ENCODE data around the gene PTOV1. TPM values are rescaled to one million over a fixed set of nuclear protein-coding genes. Genes with fewer than 3 reads are reported as not detected.
"Not testable (repeated sequence)": the region's sequence is repeated elsewhere in the genome, so short reads cannot be mapped to it uniquely, and the experiment has no call there.

PTOV1 gene
- polyA plus RNA-seq, 4 donors, result 218 to 399 (median 268) TPM

GRCh38 chr19:49817964-49818648 is 32.9 kb upstream of the PTOV1 start, which contains the start of gene MED25:
TSS of gene MED25 (plus strand) at chr19:49818289. CDS start at chr19:49818342, 53 bp downstream.
- peak; percentile 79 to 89 (median 82) for DNase-seq (ENCODE audit: low read depth in 4 of 4, low spot score in 3 of 4)

DNA sequence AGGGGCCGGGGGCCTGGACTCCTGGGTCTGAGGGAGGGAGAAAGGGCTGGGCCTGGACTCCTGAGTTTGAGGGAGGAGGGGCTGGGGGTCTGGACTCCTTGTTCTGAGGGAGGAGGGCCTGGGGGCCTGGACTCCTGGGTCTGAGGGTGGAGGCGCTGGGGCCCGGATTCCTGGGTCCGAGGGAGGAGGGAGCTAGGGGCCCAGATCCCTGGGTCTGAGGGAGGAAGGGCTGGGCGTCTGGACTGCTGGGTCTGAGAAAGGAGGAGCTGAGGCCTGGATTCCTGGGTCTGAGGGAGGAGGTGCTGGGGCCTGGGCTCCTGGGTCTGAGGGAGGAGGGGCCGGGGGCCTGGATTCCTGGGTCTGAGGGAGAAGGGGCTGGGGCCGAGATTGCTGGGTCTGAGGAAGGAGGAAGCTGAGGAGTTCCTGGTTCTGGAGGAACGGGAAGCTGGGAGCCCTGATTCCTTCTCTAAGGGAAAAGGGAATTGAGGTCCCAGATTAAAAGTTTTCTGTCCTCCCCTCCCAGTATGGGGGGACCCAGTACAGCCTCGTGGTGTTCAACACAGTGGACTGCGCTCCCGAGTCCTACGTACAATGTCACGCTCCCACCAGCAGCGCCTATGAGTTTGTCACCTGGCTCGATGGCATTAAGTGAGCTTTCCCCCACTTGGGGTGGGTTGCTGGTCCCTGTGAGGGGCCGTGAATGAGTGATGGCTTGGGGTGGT is 32.1 kb upstream of the PTOV1 start:
- DNase-seq (ENCODE audit: low read depth in 4 of 4, low spot score in 3 of 4), result no peak

GRCh38 chr19:49819452-49820115 is 31.4 kb upstream of the PTOV1 start:
- not testable (repeated sequence) for DNase-seq (ENCODE audit: low read depth in 4 of 4, low spot score in 3 of 4)

DNA sequence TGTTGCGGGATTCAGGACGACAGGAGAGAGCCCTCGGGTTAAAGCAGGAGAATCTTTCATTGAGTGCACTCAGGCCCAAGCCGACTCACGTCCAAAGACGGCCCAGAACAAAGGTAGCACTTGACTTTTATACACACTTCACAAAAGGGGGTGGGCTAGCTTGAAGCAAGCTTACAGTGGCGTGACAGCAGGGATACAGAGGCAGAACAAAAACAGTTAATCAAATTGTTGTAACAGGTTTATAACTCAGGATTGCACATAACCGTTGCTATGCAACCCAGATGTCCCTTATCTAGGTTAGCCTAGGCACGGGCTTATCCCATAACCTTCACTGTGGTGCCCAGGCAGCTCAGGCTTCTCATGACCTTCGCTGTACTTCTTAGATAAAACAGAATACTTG is 30.8 kb upstream of the PTOV1 start:
- DNase-seq (ENCODE audit: low read depth in 4 of 4, low spot score in 3 of 4), result no peak

DNA sequence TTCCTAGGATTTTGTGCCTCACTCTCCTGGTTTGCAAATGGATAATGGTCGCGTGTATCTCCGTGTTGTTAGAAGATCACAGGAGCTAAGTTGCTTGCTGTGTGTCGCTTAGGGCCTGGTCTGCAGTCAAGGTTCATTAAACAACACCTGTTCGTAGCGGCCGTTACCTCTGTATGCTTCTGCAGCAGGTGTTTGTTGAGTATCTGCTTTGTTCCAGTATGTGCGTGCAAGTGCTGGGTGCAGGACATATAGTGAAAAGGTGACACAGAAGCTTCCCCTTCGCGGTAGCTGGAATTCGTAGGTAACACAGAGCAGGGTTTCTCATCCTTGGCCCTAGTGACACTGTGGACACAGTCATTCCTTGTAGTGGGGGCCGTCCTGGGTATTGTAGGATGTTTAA is 27.5 kb upstream of the PTOV1 start:
- no peak for DNase-seq (ENCODE audit: low read depth in 4 of 4, low spot score in 3 of 4)

- no peak for DNase-seq (ENCODE audit: low read depth in 4 of 4, low spot score in 3 of 4)
Observed at GRCh38 chr19:49824662-49825061, 26.3 kb upstream of the PTOV1 start.

- DNase-seq (ENCODE audit: low read depth in 4 of 4, low spot score in 3 of 4), result no peak
Observed at GRCh38 chr19:49827034-49827433, 23.9 kb upstream of the PTOV1 start.

GRCh38 chr19:49829200-49829599 is 21.8 kb upstream of the PTOV1 start:
- no peak for DNase-seq (ENCODE audit: low read depth in 4 of 4, low spot score in 3 of 4)

GRCh38 chr19:49829721-49830120 is 21.2 kb upstream of the PTOV1 start:
- DNase-seq (ENCODE audit: low read depth in 4 of 4, low spot score in 3 of 4), result no peak

DNA sequence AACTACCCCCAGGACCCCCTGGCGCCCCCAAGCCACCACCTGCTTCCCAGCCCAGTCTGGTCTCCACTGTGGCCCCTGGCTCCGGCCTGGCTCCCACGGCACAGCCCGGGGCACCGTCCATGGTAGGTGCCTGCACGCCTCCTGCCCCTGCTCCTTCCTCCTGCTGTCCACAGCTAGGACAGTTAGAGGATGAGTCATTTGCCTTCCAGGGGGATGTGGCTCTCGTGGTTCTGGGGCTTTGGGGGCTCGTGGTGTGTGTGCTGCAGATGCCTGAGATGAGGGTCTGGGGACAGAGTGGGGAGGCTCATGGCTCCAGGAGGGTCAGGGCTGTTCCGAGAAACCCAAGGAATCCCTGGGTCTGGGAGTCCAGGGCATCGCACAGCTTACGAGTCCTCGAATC is 20.2 kb upstream of the PTOV1 start:
- no peak for DNase-seq (ENCODE audit: low read depth in 4 of 4, low spot score in 3 of 4)

DNA sequence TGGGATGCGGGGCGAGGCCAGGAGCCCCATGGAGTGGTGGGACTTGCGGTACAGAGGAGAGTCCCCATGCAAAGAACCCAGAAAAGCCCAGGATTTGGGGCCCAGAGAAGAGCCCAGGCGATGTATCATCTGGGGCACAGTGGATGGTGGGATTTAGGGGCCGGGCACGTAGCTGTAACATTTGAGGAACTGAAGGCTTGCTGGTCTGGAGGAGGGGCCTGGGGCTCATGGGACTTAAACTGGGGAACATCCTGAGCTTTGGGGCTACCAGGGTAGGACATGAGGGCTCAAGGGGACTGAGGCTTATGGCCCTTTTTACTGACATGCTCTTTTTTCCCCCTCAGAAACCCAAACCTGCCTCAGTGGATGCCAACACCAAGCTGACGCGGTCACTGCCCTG is 19.4 kb upstream of the PTOV1 start:
- DNase-seq (ENCODE audit: low read depth in 4 of 4, low spot score in 3 of 4), result no peak

DNA sequence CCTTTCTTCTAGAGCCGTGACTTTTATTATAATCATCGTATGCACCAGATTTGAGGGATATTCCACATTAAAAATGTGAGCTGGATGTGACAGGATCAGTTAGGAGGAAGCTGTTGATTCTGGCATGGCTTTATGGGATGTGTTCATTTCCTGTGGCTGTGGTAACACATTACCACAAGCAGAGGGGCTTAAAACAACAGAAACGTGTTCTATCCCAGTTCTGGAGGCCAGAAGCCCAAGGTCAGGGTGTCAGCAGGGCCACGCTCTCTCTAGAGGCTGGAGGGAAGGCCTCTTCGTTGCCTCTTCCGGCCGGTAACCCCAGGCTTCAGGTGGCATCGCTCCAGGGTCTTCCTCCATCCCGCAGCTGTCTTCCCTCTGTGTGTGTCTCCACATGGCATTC is 18.4 kb upstream of the PTOV1 start:
- DNase-seq (ENCODE audit: low read depth in 4 of 4, low spot score in 3 of 4), result no peak

DNA sequence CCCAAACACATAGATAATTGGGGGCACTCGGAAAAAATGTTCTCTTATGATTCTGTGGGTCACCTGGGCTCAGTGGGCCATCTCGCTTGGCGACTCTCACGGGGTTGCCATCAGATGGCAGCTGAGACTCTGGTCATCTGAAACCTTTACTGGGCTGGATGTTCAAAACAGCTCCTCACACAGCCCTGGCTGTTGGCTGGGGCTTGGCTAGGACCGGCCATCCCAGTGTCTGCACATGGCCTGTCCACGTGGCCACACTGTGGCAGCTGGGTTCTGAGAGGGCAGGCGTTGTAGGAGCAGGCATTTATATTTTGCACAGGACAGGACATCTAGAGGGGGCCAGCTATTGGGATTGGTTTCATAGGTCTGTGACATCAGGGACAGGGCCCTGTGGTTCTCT is 17.4 kb upstream of the PTOV1 start:
- DNase-seq (ENCODE audit: low read depth in 4 of 4, low spot score in 3 of 4), result no peak

DNA sequence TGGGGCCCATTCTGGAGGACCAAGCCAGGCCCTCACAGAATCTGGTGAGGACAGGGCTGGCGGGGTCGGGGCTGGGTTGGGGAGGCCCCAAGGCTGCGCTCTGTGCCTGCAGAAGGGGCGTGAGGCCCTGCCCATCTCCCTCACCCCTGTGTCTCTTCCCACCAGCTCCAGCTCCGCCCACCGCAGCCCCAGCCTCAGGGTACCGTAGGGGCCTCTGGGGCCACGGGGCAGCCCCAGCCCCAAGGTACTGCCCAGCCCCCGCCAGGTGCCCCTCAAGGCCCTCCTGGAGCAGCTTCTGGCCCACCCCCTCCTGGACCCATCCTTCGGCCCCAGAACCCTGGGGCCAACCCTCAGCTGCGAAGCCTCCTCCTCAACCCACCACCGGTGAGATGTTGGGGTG is 15.4 kb upstream of the PTOV1 start:
- DNase-seq (ENCODE audit: low read depth in 4 of 4, low spot score in 3 of 4), result no peak

GRCh38 chr19:49836176-49837008 is 14.6 kb upstream of the PTOV1 start:
- DNase-seq (ENCODE audit: low read depth in 4 of 4, low spot score in 3 of 4), result no peak

- DNase-seq (ENCODE audit: low read depth in 4 of 4, low spot score in 3 of 4), result no peak
Observed at GRCh38 chr19:49837009-49837310, 14.0 kb upstream of the PTOV1 start.

GRCh38 chr19:49837425-49837824 is 13.5 kb upstream of the PTOV1 start:
- no peak for DNase-seq (ENCODE audit: low read depth in 4 of 4, low spot score in 3 of 4)

DNA sequence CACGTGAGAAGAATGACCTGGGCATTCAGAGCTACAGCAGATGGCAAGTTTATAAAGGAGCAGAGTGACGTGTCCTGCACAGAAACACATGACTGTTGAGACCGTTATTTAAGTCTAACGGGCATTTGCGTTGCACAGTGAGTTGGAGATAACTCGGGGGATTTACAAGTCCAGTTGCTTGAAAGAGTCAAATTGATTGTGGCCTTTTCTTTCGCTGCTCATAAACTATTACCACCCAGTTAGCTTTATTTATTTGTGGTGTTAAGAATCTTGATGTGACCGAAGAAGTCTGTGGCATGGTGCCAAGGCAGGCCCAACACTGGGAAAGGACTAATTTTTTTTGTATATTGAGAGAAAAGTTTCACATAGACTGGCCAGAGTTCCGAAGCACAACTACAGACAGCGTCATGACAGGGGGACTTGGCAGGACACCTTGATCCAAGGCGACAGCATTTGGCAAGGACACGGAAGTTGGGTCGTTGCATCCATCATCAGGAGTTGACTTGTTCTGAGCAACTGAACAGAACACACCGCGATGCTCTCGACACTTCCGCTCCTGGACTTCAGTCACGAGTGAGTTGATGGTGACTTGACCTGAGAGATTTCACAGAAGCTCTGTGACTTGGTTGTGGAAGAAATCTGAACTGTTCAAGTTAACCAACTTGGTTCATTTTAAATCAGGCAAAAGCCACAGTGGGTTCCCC is 11.9 kb upstream of the PTOV1 start:
- no peak for DNase-seq (ENCODE audit: low read depth in 4 of 4, low spot score in 3 of 4)

GRCh38 chr19:49839713-49840112 is 11.2 kb upstream of the PTOV1 start:
- DNase-seq (ENCODE audit: low read depth in 4 of 4, low spot score in 3 of 4), result no peak

- DNase-seq (ENCODE audit: low read depth in 4 of 4, low spot score in 3 of 4), result no peak
Observed at GRCh38 chr19:49840321-49840720, 10.6 kb upstream of the PTOV1 start.
